DMS53 treated with DMSO at 0.1 percent for 48 hours (cell line): Measurements from ENCODE around the gene RRAS2.

Experiments
- DNase-seq: peaks from one replicate; lab custom pipeline; 2025; ENCODE audit not compliant: unreplicated experiment; lab: John Stamatoyannopoulos, UW

The RRAS2 gene

GRCh38 chr11:14230407-14230806 lies 128.6 kb downstream of the RRAS2 start:
- no peak for DNase-seq

- no peak for DNase-seq
These were observed 129.5 kb downstream of the RRAS2 start for GRCh38 chr11:14229472-14229871.

GRCh38 chr11:14228356-14228755 lies 130.6 kb downstream of the RRAS2 start:
- DNase-seq, result no peak
